ENCODE data around the gene ZNRF1. TPM values are rescaled to one million over a fixed set of nuclear protein-coding genes. Genes with fewer than 3 reads are reported as not detected.

ZNRF1 gene
- total and polyA plus RNA-seq, 2 of the 8 experiments (the other 6 are each of a cell fraction or from before 2014, with no cell fraction given) = 33.5 to 52.9 TPM

GRCh38 chr16:75048530-75048929 is 49.7 kb downstream of the ZNRF1 start (continued):
- TF ChIP-seq NANOG (IDR thresholded peaks at IDR 0.05; ENCODE audit: insufficient read depth, low read depth, low read length, poor library complexity, severe bottlenecking) (no peak), SIN3A (conservative IDR thresholded peaks at IDR 0.05 in 1 of 2, IDR thresholded peaks at IDR 0.05 in 1 of 2; ENCODE audit: low read depth in 1 of 2, low read length in 2 of 2) (no peak), SP2 (IDR thresholded peaks at IDR 0.05; ENCODE audit: low read length) (no peak), POLR2A (IDR thresholded peaks at IDR 0.05; ENCODE audit: control extremely low read depth in 1 of 2, low read depth in 2 of 2, low read length in 2 of 2) (no peak)

Data from H1 (cell line).